Measurements from ENCODE around the gene C17orf114.

- TF ChIP-seq POLR2A (IDR thresholded peaks at IDR 0.05): no peak
- TF ChIP-seq, protein P1, sequence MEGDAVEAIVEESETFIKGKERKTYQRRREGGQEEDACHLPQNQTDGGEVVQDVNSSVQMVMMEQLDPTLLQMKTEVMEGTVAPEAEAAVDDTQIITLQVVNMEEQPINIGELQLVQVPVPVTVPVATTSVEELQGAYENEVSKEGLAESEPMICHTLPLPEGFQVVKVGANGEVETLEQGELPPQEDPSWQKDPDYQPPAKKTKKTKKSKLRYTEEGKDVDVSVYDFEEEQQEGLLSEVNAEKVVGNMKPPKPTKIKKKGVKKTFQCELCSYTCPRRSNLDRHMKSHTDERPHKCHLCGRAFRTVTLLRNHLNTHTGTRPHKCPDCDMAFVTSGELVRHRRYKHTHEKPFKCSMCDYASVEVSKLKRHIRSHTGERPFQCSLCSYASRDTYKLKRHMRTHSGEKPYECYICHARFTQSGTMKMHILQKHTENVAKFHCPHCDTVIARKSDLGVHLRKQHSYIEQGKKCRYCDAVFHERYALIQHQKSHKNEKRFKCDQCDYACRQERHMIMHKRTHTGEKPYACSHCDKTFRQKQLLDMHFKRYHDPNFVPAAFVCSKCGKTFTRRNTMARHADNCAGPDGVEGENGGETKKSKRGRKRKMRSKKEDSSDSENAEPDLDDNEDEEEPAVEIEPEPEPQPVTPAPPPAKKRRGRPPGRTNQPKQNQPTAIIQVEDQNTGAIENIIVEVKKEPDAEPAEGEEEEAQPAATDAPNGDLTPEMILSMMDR (IDR thresholded peaks at IDR 0.05): no peak
Measured at GRCh38 chr17:4842376-4842775, 40.2 kb upstream of the C17orf114 start.

Data from testis (tissue), 2 donors.